BLaER1 treated with 17β-estradiol and CSF1 and Interleukin-3, amounts not matched to agents 10 nM and 100 nM (cell line): ENCODE results near the gene ZNF507.

Experiments used
- H3K27ac ChIP-seq, 11 experiments: shearing (Covaris generic); formaldehyde crosslinking; 2 replicates each; pipeline ENCODE4 v1.8.1; 2022
- H3K27me3 ChIP-seq, 11 experiments: shearing (Covaris generic); formaldehyde crosslinking; 2 replicates each; pipeline ENCODE4 v1.8.1; 2022
- H3K36me3 ChIP-seq, 11 experiments: shearing (Covaris generic); formaldehyde crosslinking; 2 replicates each; pipeline ENCODE4 v1.8.1; 2022
- H3K4me1 ChIP-seq, 10 experiments: shearing (Covaris generic); formaldehyde crosslinking; 2 replicates each; pipeline ENCODE4 v1.8.1; 2022
- H3K4me2 ChIP-seq, 11 experiments: shearing (Covaris generic); formaldehyde crosslinking; 2 replicates each; pipeline ENCODE4 v1.8.1; 2022
- H3K4me3 ChIP-seq, 10 experiments: shearing (Covaris generic); formaldehyde crosslinking; 2 replicates each; pipeline ENCODE4 v1.8.1; 2022
- H3K9ac ChIP-seq, 11 experiments: shearing (Covaris generic); formaldehyde crosslinking; 2 replicates each; pipeline ENCODE4 v1.8.1; 2022
- H3K9me3 ChIP-seq, 11 experiments: shearing (Covaris generic); formaldehyde crosslinking; replicated peaks in 1 of 11; 2 replicates each; pipeline ENCODE4 v1.8.1; 2022
- H4K20me1 ChIP-seq, 11 experiments: shearing (Covaris generic); formaldehyde crosslinking; 2 replicates each; pipeline ENCODE4 v1.8.1; 2022
- Cebpa-rat ChIP-seq, 11 experiments: shearing (Covaris generic); IDR thresholded peaks; 2 replicates each; pipeline ENCODE4 v1.8.1; 2022

Gene ZNF507

GRCh38 chr19:32347573-32347972 is 2.2 kb downstream of the ZNF507 start:
- Histone ChIP-seq H3K4me2 (peak overlapping the region in 9 of 11 experiments; percentile 83 to 96 (median 91); a peak in 17 of 22 replicates), H3K4me3 (peak overlapping the region in 3 of 10 experiments; percentile 74 to 87 (median 77); a peak in 3 of 20 replicates), H4K20me1 (peaks cover 15 to 72% (median 49%) of the 10 kb centered on the region in 11 experiments; a peak in 18 of 22 replicates), H3K4me1 (peaks cover 21 to 45% (median 34%) of the 10 kb centered on the region in 10 experiments), H3K27me3 (peaks cover 0 to 92% (median 0%) of the 10 kb centered on the region in 11 experiments; a peak in 9 of 22 replicates), H3K36me3 (peaks cover 0 to 43% (median 26%) of the 10 kb centered on the region in 11 experiments; a peak in 19 of 22 replicates), H3K9ac (peak overlapping the region in 3 of 11 experiments; percentile 93 to 97 (median 95); a peak in 3 of 22 replicates), H3K9me3 (peaks cover 0 to 10% (median 0%) of the 10 kb centered on the region in 11 experiments; a peak in 2 of 22 replicates), H3K27ac (0 out of 22 replicates have a peak overlapping the region, but pooled peaks of 1 of the 11 experiments have one; percentile 96)
- no peak for TF ChIP-seq Cebpa-rat (IDR thresholded peaks at IDR 0.05)

GRCh38 chr19:32349051-32349450 is 3.6 kb downstream of the ZNF507 start:
- Histone ChIP-seq H3K27ac (no peak overlapping the region), H4K20me1 (peaks cover 16 to 83% (median 63%) of the 10 kb centered on the region in 11 experiments; a peak in 18 of 22 replicates), H3K4me1 (peaks cover 21 to 45% (median 34%) of the 10 kb centered on the region in 10 experiments), H3K27me3 (peaks cover 0 to 92% (median 0%) of the 10 kb centered on the region in 11 experiments; a peak in 9 of 22 replicates), H3K4me2 (peak overlapping the region in 1 of 11 experiments; percentile 17; a peak in 3 of 22 replicates), H3K4me3 (no peak overlapping the region), H3K9ac (no peak overlapping the region), H3K36me3 (peaks cover 10 to 57% (median 41%) of the 10 kb centered on the region in 11 experiments), H3K9me3 (peaks cover 0 to 16% (median 0%) of the 10 kb centered on the region in 11 experiments; a peak in 3 of 22 replicates)
- no peak for TF ChIP-seq Cebpa-rat (IDR thresholded peaks at IDR 0.05)

- no peak overlapping the region for H3K27ac ChIP-seq
These were observed 4.5 kb downstream of the ZNF507 start for GRCh38 chr19:32349724-32350470.

GRCh38 chr19:32350471-32350865 is 5.1 kb downstream of the ZNF507 start:
- Histone ChIP-seq H3K4me2 (peak overlapping the region in 8 of 11 experiments; percentile 5 to 43 (median 22); a peak in 5 of 22 replicates), H3K9ac (no peak overlapping the region)
- no peak for TF ChIP-seq Cebpa-rat (IDR thresholded peaks at IDR 0.05)

More at GRCh38 chr19:32349724-32350470, 4.5 kb downstream of the ZNF507 start:
- Histone ChIP-seq H3K4me1 (peaks cover 21 to 45% (median 34%) of the 10 kb centered on the region in 10 experiments), H4K20me1 (peaks cover 16 to 88% (median 72%) of the 10 kb centered on the region in 11 experiments; a peak in 19 of 22 replicates), H3K9ac (no peak overlapping the region), H3K4me2 (peak overlapping the region in 1 of 11 experiments; percentile 31; a peak in 1 of 22 replicates), H3K4me3 (no peak overlapping the region), H3K27me3 (peaks cover 0 to 92% (median 0%) of the 10 kb centered on the region in 11 experiments; a peak in 9 of 22 replicates), H3K9me3 (peaks cover 0 to 24% (median 0%) of the 10 kb centered on the region in 11 experiments; a peak in 4 of 22 replicates), H3K36me3 (peaks cover 17 to 66% (median 49%) of the 10 kb centered on the region in 11 experiments)
- TF ChIP-seq Cebpa-rat (IDR thresholded peaks at IDR 0.05): no peak

GRCh38 chr19:32350987-32351348 is 5.6 kb downstream of the ZNF507 start:
- peaks cover 19 to 45% (median 32%) of the 10 kb centered on the region in 10 experiments for H3K4me1 ChIP-seq
- H3K9me3 ChIP-seq: peaks cover 0 to 22% (median 0%) of the 10 kb centered on the region in 11 experiments; a peak in 3 of 22 replicates
- peaks cover 21 to 97% (median 82%) of the 10 kb centered on the region in 11 experiments; a peak in 20 of 22 replicates for H4K20me1 ChIP-seq
- H3K27me3 ChIP-seq: peaks cover 0 to 92% (median 0%) of the 10 kb centered on the region in 11 experiments; a peak in 9 of 22 replicates
- no peak overlapping the region for H3K9ac ChIP-seq
- H3K36me3 ChIP-seq: peaks cover 17 to 77% (median 60%) of the 10 kb centered on the region in 11 experiments
- peak overlapping the region in 8 of 11 experiments; percentile 5 to 43 (median 22); a peak in 6 of 22 replicates for H3K4me2 ChIP-seq
- no peak overlapping the region for H3K27ac ChIP-seq
- H3K4me3 ChIP-seq: no peak overlapping the region
- no peak for TF ChIP-seq Cebpa-rat (IDR thresholded peaks at IDR 0.05)

More at GRCh38 chr19:32350471-32350865, 5.1 kb downstream of the ZNF507 start:
- Histone ChIP-seq H3K36me3 (peaks cover 17 to 72% (median 55%) of the 10 kb centered on the region in 11 experiments), H3K9me3 (peaks cover 0 to 22% (median 0%) of the 10 kb centered on the region in 11 experiments; a peak in 3 of 22 replicates), H3K4me3 (no peak overlapping the region), H3K27me3 (peaks cover 0 to 92% (median 0%) of the 10 kb centered on the region in 11 experiments; a peak in 9 of 22 replicates), H4K20me1 (peaks cover 16 to 92% (median 77%) of the 10 kb centered on the region in 11 experiments; a peak in 19 of 22 replicates), H3K27ac (no peak overlapping the region), H3K4me1 (peaks cover 21 to 45% (median 32%) of the 10 kb centered on the region in 10 experiments)

- Histone ChIP-seq H3K4me2 (peak overlapping the region in 6 of 11 experiments; percentile 2 to 49 (median 30); a peak in 5 of 22 replicates), H3K27ac (no peak overlapping the region), H3K27me3 (peaks cover 0 to 92% (median 0%) of the 10 kb centered on the region in 11 experiments; a peak in 9 of 22 replicates), H3K4me3 (no peak overlapping the region), H3K4me1 (peaks cover 7 to 39% (median 21%) of the 10 kb centered on the region in 10 experiments), H3K36me3 (peaks cover 24 to 89% (median 73%) of the 10 kb centered on the region in 11 experiments), H3K9me3 (peaks cover 0 to 22% (median 0%) of the 10 kb centered on the region in 11 experiments; a peak in 3 of 22 replicates), H3K9ac (no peak overlapping the region), H4K20me1 (peaks cover 27 to 98% (median 92%) of the 10 kb centered on the region in 11 experiments; a peak in 20 of 22 replicates)
- no peak for TF ChIP-seq Cebpa-rat (IDR thresholded peaks at IDR 0.05)
These were observed 6.8 kb downstream of the ZNF507 start for GRCh38 chr19:32352241-32352630.

GRCh38 chr19:32354345-32354744 is 8.9 kb downstream of the ZNF507 start:
- Histone ChIP-seq H3K4me2 (no peak overlapping the region), H3K9ac (no peak overlapping the region), H3K36me3 (peaks cover 33 to 90% (median 74%) of the 10 kb centered on the region in 11 experiments), H3K4me3 (no peak overlapping the region), H3K27me3 (peaks cover 0 to 92% (median 0%) of the 10 kb centered on the region in 11 experiments; a peak in 9 of 22 replicates), H3K9me3 (peaks cover 0 to 22% (median 0%) of the 10 kb centered on the region in 11 experiments; a peak in 3 of 22 replicates), H4K20me1 (peaks cover 36 to 98% (median 95%) of the 10 kb centered on the region in 11 experiments; a peak in 21 of 22 replicates), H3K27ac (no peak overlapping the region), H3K4me1 (peaks cover 5 to 24% (median 16%) of the 10 kb centered on the region in 10 experiments; a peak in 19 of 20 replicates)
- no peak for TF ChIP-seq Cebpa-rat (IDR thresholded peaks at IDR 0.05)

- Histone ChIP-seq H3K27ac (no peak overlapping the region), H3K9ac (no peak overlapping the region), H3K9me3 (peaks cover 0 to 22% (median 0%) of the 10 kb centered on the region in 11 experiments; a peak in 3 of 22 replicates), H3K4me1 (peaks cover 5 to 21% (median 15%) of the 10 kb centered on the region in 10 experiments; a peak in 19 of 20 replicates), H3K36me3 (peaks cover 38 to 90% (median 82%) of the 10 kb centered on the region in 11 experiments), H3K4me3 (no peak overlapping the region), H3K27me3 (peaks cover 0 to 92% (median 0%) of the 10 kb centered on the region in 11 experiments; a peak in 9 of 22 replicates), H4K20me1 (peaks cover 39 to 98% (median 94%) of the 10 kb centered on the region in 11 experiments; a peak in 21 of 22 replicates), H3K4me2 (no peak overlapping the region)
- TF ChIP-seq Cebpa-rat (IDR thresholded peaks at IDR 0.05): no peak
These were observed 9.9 kb downstream of the ZNF507 start for GRCh38 chr19:32355309-32355708.
